Limb (tissue), 2 donors: ENCODE data around the gene SCRT2.
A peak's percentile ranks its signal among the peaks of the same experiment; 100 is the strongest.
"Not testable (repeated sequence)": the region's sequence is repeated elsewhere in the genome, so short reads cannot be mapped to it uniquely, and the experiment has no call there.

Source experiments
- DNase-seq, 2 donors: peaks; one replicate each; pipeline ENCODE4 v3.0.0-alpha.2; 2016; ENCODE audit errors: extremely low spot score in 2 of 2

Gene SCRT2

DNA sequence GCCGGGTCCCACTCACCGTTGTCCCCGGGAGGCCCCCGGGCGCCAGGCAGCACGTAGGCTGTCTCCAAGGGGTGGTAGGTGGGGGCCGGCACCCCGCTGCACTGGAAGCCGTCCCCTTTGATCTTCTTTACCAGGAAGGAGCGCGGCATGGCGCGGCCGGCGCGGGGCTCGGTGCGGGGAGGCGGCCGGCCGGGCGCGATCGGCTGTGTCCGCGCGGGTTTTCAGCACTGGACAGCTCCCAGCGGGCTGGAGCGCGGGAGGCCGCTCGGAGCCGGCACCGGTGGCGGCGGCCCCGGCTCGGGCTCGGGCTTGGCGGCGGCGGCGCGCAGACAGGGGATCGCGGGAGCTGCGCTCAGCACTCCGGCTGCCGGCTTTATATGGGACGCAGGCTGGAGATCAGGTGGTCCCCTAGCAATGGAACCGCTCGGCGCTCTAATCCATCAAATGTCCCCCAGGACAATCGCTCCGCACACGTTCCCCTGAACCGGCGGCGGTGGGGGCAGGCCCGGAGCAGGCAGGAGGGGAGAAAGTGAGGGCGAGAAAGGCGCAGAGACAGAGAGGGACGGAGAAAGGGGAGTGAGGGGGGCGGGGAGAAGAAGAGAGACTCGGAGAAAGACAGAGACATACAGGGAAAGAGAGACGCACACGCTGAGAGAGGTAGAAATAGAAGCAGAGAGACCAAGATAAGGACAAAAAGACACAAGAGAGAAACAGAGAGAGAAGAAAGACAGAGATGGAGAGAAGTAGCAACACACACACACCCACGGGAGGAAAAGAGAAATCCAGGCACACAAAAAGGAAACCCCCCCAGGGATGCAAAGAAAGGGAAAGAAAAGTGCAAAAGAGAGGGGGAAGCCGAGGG, at the start of gene SCRT2:
Gene SCRT2, minus strand, starts transcription at position 350 of the 862 bp plus-strand sequence. Its CDS starts 201 bp downstream, at position 149.
- DNase-seq, result peak; percentile 75 to 91

DNA sequence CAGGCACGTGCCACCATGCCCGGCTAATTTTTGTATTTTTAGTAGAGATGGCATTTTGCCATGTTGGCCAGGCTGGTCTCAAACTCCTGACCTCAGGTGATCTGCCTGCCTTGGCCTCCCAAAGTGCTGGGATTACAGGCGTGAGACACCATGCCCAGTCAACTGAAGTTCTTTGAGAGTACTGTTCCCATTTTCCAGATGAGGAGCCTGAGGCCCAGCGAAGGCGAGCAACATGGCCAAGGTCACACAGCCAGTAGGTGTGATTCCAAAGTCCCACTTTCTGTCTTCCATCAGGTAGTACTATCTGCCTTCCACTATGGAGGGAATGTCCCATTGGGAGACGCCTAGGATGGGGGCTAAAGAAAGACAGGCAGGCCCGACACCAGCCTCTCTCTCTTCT, 49.2 kb upstream of the SCRT2 start:
- not testable (repeated sequence) for DNase-seq

- DNase-seq, result no peak
Observed at GRCh38 chr20:723756-724155, 48.2 kb upstream of the SCRT2 start.

- no peak for DNase-seq
Observed at GRCh38 chr20:722822-723644, 47.4 kb upstream of the SCRT2 start.

DNA sequence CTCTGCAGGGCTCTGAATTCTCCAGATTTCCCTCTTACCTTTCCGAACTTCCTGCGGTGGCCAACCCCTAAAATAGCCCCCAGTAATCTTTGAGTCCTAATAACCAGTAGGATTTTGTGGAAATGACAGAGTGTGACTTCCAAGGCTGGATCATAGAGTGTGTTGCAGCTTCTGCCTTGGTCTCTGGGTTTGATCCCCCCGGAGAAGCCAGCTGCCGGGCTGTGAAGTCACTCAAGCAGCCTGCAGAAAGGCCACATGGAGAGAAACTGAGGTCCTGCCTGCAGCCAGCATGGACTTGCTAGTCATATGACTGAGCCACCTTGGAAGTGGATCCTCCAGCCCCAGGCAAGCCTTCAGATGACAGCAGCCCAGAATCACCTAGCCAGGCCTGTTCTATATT, 46.3 kb upstream of the SCRT2 start:
- DNase-seq, result no peak

DNA sequence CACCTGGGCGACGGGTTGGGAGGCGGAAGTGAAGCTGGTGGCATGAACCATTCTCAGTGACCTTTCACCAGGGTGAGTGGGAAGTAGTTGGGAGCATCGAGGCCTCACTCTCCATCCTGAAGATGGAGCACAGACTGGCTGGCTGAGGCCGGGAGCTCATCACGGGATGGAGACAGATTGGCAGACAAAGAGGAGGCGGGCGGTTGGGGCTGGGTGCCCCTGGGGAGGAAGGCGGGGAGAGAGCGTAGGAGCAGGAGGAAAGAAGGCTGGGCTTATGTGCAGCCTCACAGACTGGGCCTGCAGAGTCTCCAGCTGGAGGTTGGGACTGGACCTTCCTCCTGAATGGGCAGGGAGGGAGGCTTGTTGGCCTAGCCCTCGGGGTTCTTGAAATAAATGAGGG, 44.2 kb upstream of the SCRT2 start:
- peak in 1 of 2 donors; percentile 66 for DNase-seq

GRCh38 chr20:719068-719467, 43.5 kb upstream of the SCRT2 start:
- DNase-seq, result no peak

DNA sequence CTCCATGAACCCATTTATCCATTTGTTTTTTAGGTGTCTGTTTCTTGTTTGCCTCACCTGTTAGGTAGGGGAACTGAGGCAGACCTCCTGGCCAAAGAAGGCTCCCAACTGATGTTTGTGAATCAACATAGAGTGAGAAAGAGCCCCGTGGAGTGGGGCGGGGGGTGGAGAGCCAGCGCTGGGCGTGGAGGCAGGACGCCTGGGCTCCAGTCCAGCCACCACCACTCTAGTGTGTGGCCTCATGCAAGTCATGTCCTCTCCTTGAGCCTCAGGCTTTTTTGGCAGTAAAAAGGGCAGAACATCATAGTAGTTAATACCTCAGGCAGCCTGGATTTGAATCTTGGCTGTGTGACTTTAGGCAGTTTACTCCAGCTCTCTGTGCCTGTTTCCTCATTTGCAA, 42.2 kb upstream of the SCRT2 start:
- DNase-seq, result no peak

DNA sequence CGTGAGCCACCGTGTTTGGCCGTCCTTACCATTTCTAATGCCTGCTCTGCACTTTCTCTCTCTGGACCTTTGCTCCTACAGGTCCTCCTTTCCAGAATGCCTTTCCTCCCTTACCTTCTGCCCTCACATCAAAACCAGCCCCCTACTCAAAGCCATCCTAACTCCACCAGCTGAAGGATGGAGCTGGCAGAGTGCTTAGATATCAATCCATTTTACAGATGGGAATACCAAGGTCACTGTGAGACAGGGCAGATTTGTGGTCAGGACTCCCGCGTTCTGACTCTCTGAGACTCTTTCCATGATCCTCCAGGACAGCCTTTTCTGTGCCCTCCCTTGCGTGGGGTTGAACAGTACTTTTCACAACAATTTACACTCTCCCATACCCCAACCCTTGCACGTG, 41.7 kb upstream of the SCRT2 start:
- no peak for DNase-seq

- no peak for DNase-seq
Observed at GRCh38 chr20:714453-714852, 38.9 kb upstream of the SCRT2 start.

DNA sequence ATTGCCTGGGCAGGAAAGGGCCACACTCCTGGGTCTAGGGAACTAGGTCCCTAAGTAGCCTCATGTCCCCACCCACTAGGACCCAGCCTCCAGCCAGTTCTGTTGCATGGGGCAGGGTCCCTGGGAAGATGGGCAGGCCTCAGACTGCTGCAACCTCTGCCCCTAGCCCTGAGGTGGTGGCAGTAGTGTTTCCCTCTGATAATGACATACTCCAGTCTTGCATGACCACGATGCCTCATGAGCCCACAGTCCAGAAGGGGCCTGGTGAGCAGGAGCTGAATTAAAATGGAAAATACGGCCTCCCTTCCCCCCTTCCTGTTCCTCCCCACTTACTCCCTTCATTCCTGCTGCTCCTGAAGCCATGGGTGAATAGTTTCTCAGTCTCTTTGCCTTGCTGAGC, 36.0 kb upstream of the SCRT2 start:
- no peak for DNase-seq

DNA sequence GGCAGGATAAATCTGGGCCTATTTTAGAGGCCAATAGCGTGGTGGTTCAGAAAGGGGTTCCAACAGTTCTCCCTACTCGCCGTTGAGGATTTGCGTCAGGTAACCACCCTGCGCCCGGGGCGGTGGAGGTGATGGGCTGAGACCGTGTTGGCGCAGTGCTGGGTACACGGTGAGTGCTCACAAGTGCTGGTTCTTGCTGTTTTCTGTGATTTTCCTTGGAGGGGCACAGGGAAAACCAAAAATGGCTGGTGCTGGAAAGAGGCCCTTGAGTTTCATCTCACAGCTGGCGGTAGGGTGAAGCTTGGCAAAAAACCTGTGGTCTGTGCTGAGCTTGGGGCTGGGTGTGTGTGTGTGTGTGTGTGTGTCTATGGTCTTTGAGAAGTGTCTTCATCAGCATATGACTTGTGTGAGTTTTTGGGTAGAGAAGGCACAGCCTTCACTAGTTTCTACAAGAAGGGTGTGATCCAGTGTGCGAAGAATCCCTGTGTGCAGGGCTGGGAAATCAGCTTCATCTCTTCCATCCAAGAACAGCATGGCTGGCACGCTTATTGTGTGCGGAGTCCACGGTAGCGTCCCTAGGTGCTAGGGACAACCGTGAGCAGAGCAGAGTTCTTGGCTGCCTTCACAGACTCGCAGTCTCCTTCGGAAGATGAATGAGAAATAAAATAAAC, 35.3 kb upstream of the SCRT2 start:
- no peak for DNase-seq

DNA sequence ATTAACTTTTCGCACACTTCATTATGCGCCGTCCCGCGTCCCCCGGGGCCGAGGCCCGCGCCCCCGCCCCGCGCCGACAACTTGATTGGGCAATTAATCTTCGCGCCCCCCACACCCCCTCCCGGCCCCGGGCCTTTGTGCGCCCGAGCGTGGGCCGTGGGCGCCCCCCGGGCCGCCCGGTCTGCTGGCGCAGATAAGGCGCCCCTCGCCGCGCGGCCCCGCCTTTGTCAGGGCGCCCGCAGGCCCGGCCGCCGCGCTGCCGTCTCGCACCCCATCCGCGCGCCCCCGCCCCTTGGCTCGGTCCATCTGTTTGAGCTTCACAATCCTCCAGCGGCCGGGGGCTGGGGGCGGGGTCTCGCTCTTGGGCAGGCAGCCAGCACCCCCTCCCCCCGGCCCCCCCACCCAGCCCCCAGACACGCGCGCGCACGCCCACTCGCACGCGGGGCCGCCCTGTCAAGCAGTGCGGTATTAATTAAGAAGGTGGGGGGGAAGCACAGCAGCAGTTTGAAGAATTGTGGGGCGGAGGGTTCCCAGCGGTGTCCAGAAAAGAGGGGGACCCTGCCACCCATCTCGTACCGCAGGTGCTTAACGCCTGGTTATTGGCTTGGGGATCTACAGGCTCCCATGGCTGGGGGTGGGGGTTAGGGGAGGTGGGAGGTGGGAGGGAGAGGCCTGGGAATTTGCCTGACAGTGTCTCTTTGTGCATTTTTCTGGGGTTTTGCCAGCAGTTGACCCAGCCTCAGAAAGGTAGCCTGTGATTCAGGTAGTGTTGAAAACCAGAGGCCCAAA, 34.6 kb upstream of the SCRT2 start:
- DNase-seq, result peak in 1 of 2 donors; percentile 84

DNA sequence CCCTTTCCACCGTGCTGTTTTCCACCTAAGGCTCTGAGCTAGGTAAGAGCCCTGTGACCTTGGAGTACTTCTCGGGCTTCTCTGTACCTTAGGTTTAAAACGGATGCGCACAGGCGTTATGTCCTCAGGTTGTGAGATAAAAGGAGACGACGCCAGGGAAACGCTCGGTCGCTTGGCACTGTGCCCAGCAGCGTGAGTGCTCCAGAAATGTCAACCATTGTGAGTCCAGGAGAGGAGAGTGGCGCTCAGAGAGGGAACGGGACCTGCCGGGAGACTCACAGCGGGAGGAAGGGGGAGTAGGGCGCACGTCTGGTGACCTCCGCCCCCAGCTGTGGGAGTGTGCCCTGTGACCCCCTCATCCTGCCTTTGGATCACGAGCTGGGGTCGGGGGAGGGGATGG, 33.8 kb upstream of the SCRT2 start:
- peak in 1 of 2 donors; percentile 66 for DNase-seq

DNA sequence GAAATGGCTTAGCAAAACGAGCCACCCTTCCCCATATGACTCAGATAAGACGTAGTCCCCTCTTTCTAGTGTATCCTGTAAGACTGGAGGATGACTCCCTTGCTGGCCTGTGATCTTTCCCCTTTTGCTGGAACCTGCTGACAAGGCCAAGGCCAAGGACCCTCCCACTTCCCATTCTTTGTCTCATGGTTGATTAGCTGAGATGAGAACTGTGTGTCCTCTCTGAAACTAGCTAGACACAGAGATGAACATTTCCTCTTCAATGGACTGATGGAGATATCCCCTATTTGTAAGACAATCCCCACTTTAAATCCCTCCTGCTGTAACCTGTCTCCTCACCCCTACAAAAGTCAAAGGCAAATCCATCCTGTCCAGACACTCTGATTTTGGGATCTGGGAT, 33.4 kb upstream of the SCRT2 start:
- no peak for DNase-seq

DNA sequence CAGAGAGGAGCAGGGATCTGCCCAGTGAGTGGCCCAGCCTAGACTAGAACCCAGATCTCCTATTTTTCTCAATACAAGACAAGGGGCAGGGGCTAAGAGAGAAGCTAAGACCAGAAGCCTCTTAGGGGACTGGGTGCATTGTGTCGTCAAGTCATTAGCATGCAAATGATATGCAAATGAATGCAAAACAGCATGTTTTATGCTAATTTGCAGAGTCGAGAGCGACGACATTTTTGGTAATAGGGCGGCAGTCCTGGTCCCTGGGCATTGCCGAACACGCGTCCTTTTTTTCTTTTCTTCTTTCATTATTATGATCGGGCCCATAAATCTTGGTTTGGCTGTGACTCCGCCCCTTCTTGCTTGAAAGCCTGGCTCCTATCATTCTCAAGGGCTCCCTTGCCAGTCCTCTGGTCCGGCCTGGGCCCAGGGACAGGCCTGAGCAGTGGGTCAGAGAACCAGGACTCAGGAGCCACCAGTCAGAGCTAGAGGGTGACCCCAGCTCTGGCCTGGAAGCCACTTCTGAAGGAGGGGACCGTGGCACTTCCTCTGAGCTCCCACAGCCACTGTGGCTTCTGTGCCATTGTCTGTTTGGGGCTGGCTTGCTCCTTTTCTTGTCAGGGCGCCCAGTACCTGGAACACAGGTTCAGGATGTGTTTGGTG, 32.0 kb upstream of the SCRT2 start:
- no peak for DNase-seq

DNA sequence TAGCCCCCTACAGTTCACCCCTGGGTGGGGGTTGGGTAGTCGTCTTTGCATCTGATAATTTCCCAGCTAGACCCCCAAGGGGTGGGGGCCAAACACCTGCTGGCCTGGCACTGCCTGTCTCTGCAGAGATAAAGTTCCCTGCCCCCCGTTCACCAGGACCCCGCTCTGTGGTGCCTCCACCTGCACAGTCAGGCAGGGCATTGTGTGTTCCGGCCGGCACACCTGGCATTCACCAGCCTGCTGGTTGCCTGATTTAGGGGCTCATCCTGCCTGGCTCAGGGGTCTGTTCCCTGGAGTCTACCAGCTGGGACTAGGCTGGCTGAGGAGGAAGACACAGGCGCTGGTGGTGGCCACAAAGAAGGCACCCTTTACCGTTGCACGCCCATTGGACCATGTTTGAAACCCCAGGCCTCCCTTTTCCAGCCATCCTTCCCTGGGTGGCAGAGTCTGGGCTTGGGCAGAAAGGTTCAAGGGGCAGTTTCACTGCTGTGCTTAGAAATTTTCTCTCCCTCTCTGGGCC, 30.8 kb upstream of the SCRT2 start:
- DNase-seq, result no peak

- no peak for DNase-seq
Observed at GRCh38 chr20:704726-705125, 29.1 kb upstream of the SCRT2 start.

DNA sequence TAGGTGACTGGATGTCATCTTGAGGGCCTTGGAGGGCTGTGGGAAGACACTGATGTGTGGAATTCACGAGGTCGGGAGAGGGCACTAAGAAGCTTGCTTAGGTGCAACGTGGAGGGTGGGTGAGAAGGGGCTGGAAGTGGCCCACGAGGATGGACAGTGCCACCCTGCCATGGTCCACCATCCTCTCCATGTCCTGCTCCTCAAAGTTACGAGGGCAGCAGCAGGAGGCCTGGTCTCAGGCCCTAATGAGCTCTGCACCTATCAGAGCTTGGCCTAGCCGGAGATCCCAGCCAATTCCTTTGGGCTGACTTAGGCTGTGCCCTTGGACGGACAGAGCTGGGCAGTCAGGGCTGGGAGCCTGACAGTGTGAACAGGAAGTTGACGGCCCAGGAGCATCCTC, 27.8 kb upstream of the SCRT2 start:
- no peak for DNase-seq

- no peak for DNase-seq
Observed at GRCh38 chr20:703006-703405, 27.4 kb upstream of the SCRT2 start.
